Naive thymus-derived CD4-positive, alpha-beta T cell (primary cell): ENCODE results near the gene PXN. TPM values are rescaled to one million over a fixed set of nuclear protein-coding genes. Genes with fewer than 3 reads are reported as not detected.
A peak's percentile ranks its signal among the peaks of the same experiment; 100 is the strongest.
"Not testable (repeated sequence)": the region's sequence is repeated elsewhere in the genome, so short reads cannot be mapped to it uniquely, and the experiment has no call there.

Experiments
- ATAC-seq: fragments of 150-1000 bp; cut with Tn5 transposase; 2 replicates; pipeline ENCODE4 v1.10.0; 2021; ENCODE audit warnings: mild to moderate bottlenecking, moderate library complexity
- CTCF ChIA-PET: fragments of 350-600 bp; sonication (Branson Sonifier 250); formaldehyde crosslinking; loops from one replicate; lab custom pipeline; 2021; ENCODE audit warnings: antibody characterized with exemption; lab: Charles Lee
- POLR2A ChIA-PET: fragments of 350-600 bp; sonication (Branson Sonifier 250); formaldehyde crosslinking; loops from one replicate; lab custom pipeline; 2021; ENCODE audit warnings: antibody characterized with exemption, inconsistent platforms; lab: Charles Lee
- DNase-seq, 9 donors: peaks; one replicate each; pipeline versions ENCODE4 v3.0.0 to v3.0.0-alpha.2; 2020 to 2022; ENCODE audit warnings: mixed read lengths in 1 of 9
- H3K27ac ChIP-seq: one replicate; pipeline ENCODE4 v1.7.0; 2013; ENCODE audit warnings: mild to moderate bottlenecking, low read depth, low read length, moderate library complexity
- H3K27me3 ChIP-seq, 2 donors: one replicate each; pipeline ENCODE4 v1.7.0; 2013; ENCODE audit warnings: low read length in 2 of 2, mild to moderate bottlenecking in 2 of 2, moderate library complexity in 2 of 2; ENCODE audit not compliant: control insufficient read depth in 2 of 2, insufficient read depth in 2 of 2
- H3K36me3 ChIP-seq, 3 experiments: 1 replicate in 2 of 3; 2 replicates in 1 of 3; pipeline ENCODE4 v1.7.0; 2013; ENCODE audit warnings: low read length in 3 of 3, mild to moderate bottlenecking in 3 of 3, moderate library complexity in 1 of 3; ENCODE audit not compliant: insufficient read depth in 3 of 3, control insufficient read depth in 2 of 3
- H3K4me1 ChIP-seq, 2 donors: one replicate each; pipeline ENCODE4 v1.7.0; 2013; ENCODE audit warnings: low read length in 2 of 2, mild to moderate bottlenecking in 2 of 2, moderate library complexity in 1 of 2; ENCODE audit not compliant: control insufficient read depth in 2 of 2, insufficient read depth in 2 of 2
- H3K4me3 ChIP-seq: 2 replicates; pipeline ENCODE4 v1.7.0; 2013; ENCODE audit warnings: mild to moderate bottlenecking, low read length
- H3K9me3 ChIP-seq, 3 experiments: 1 replicate in 2 of 3; 2 replicates in 1 of 3; pipeline ENCODE4 v1.7.0; 2013; ENCODE audit warnings: low read length in 3 of 3; ENCODE audit not compliant: control insufficient read depth in 2 of 3
- H3K27ac Mint-ChIP-seq, 9 donors: one replicate each; pipeline ENCODE4 v1.8.0; 2020 to 2022; ENCODE audit warnings: mixed read lengths in 9 of 9, mild to moderate bottlenecking in 8 of 9, moderate library complexity in 5 of 9, inconsistent platforms in 2 of 9
- H3K27me3 Mint-ChIP-seq, 5 donors: one replicate each; pipeline ENCODE4 v1.8.0; 2021 to 2022; ENCODE audit warnings: mixed read lengths in 5 of 5, mild to moderate bottlenecking in 1 of 5
- H3K36me3 Mint-ChIP-seq, 5 donors: one replicate each; pipeline ENCODE4 v1.8.0; 2020 to 2022; ENCODE audit warnings: mixed read lengths in 5 of 5, mild to moderate bottlenecking in 3 of 5, inconsistent platforms in 1 of 5
- H3K4me1 Mint-ChIP-seq, 7 donors: one replicate each; pipeline ENCODE4 v1.8.0; 2020 to 2022; ENCODE audit warnings: mixed read lengths in 7 of 7, mild to moderate bottlenecking in 3 of 7, inconsistent platforms in 1 of 7
- H3K4me3 Mint-ChIP-seq, 10 donors: one replicate each; pipeline ENCODE4 v1.8.0; 2020 to 2022; ENCODE audit warnings: mild to moderate bottlenecking in 10 of 10, mixed read lengths in 10 of 10, moderate library complexity in 6 of 10, inconsistent platforms in 2 of 10
- H3K9me3 Mint-ChIP-seq, 11 donors: one replicate each; pipeline ENCODE4 v1.8.0; 2020 to 2022; ENCODE audit warnings: mixed read lengths in 11 of 11, mild to moderate bottlenecking in 4 of 11, inconsistent platforms in 1 of 11, moderate library complexity in 1 of 11
- intact Hi-C, 2 donors: fragments of 100-400 bp; cut with micrococcal nuclease; formaldehyde crosslinking; loops; one replicate each; pipeline ENCODE4 v1.15.1; 2023
- polyA plus RNA-seq, 2 donors: library from polyadenylated mRNA; unstranded; fragments of 300-500 nt; fragmentation: Illumina TruSeq; gene quantifications; one replicate each; pipeline ENCODE4 v1.2.3, GENCODE V29; 2021
- total RNA-seq, 6 experiments: library from RNA in 5 of 6; stranded (reverse) in 5 of 6; gene quantifications; 1 replicate in 5 of 6; 2 replicates in 1 of 6; pipeline ENCODE4 v1.2.3 and lab custom pipeline; 2021 to 2026

PXN gene
- total and polyA plus RNA-seq, 7 experiments from 2014 or later = 84.3 to 202 (median 114) TPM

DNA sequence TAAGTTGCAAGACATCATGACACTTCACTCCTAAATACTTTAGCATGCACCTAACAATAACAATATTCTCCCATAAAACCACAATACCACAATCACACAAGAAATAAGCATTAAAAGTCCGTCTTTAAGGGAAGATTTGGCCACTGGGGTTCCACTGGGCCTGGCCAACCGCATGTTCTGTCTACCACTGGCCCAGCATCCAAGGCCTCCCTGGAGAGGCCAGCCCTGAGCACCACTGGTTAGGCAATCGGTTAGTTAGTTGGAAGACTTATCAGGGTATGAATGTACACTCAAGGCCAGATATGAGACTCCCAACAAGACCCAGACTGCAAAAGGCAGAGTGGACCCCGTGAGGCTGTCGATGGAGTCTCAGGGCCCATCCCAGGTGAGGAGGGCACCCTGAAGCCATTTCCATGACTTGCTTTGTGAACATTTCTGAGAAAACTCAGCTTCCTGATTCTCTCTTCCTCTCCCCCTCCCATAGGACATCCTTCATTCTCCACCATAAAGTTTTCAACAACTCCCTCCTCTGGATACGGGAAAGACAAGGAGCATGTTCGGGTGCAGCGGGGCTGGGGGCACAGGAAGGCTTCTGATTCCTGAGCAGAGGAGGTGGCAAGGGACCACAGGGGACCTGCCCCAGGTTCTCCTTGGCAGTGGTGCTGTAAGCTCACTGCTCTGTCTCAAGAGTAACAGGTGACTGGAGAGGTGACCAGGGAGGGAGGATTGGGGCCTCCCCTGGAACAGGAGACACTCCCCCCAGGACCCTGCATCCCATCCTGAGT, 5.9 kb downstream of the PXN start:
- ATAC-seq (no peak), DNase-seq (no peak)
- intact Hi-C loops = no loop called here
- peak overlapping the region; percentile 26 to 97 (median 89) for H3K27ac Mint-ChIP-seq
- H3K27me3 ChIP-seq = no peaks in the 10 kb centered on the region
- H3K27me3 Mint-ChIP-seq = no peaks in the 10 kb centered on the region
- no peaks in the 10 kb centered on the region for H3K9me3 ChIP-seq
- H3K9me3 Mint-ChIP-seq = no peaks in the 10 kb centered on the region
- peaks cover 66 to 92% (median 85%) of the 10 kb centered on the region in 7 donors for H3K4me1 Mint-ChIP-seq
- H3K36me3 ChIP-seq = peaks cover 0 to 12% (median 0%) of the 10 kb centered on the region in 3 experiments
- H3K4me3 ChIP-seq = no peak overlapping the region
- POLR2A ChIA-PET = interaction anchor here (0.7 to 15.4 kb wide), 5 partner anchors 9 to 66 kb away, joined by 3 to 235 read pairs (median 103); no protein-coding TSS in a partner anchor
- H3K36me3 Mint-ChIP-seq = peaks cover 7 to 45% (median 15%) of the 10 kb centered on the region in 5 donors
- H3K4me3 Mint-ChIP-seq = peak overlapping the region; percentile 22 to 95 (median 60)
- H3K4me1 ChIP-seq = peaks cover 74 to 79% of the 10 kb centered on the region in 2 donors
- H3K27ac ChIP-seq = peak overlapping the region; percentile 60
- CTCF ChIA-PET = interaction anchor here (3.2 to 11.2 kb wide), 2 partner anchors 20 to 31 kb away, joined by 19 to 286 read pairs; no protein-coding TSS in a partner anchor

DNA sequence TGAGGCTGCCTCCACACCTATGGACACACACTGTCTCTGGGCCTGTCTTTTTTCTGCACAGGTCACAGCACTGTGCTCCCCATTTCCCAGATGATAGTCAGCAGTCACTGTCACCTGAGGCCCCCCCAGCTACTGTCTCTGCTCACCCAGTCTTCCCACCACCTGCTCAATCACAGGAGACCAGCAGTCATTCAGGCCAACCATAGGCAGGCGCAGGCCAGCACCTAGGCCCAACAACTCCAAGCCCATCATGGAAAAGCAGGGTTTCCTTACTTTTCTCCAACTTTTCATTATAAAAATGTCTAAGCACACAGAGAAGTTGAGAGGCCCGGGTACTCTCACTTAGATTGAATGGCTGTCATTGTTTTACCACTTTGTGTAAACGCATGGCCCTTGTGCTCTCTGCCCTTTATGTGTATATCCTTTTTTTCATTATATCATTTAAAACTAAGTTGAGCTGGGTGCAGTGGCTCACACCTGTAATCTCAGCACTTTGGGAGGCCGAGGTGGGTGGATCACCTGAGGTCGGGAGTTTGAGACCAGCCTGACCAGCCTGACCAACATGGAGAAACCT, 7.1 kb downstream of the PXN start:
- Histone ChIP-seq H3K4me3 (no peak overlapping the region), H3K4me1 (peaks cover 79 to 82% of the 10 kb centered on the region in 2 donors), H3K36me3 (peaks cover 0 to 12% (median 0%) of the 10 kb centered on the region in 3 experiments), H3K9me3 (no peaks in the 10 kb centered on the region), H3K27me3 (no peaks in the 10 kb centered on the region), H3K27ac (peak overlapping the region; percentile 56)
- Mint-ChIP-seq H3K9me3 (no peaks in the 10 kb centered on the region), H3K27me3 (no peaks in the 10 kb centered on the region), H3K27ac (peak overlapping the region; percentile 76 to 97 (median 88)), H3K36me3 (peaks cover 6 to 43% (median 15%) of the 10 kb centered on the region in 5 donors), H3K4me3 (peak overlapping the region; percentile 6 to 68 (median 52)), H3K4me1 (peaks cover 74 to 98% (median 93%) of the 10 kb centered on the region in 7 donors)
- DNase-seq (no peak), ATAC-seq (no peak)
- ChIA-PET CTCF (interaction anchor here (2.2 to 11.2 kb wide), 2 partner anchors 23 to 30 kb away, joined by 7 to 286 read pairs; no protein-coding TSS in a partner anchor), POLR2A (interaction anchor here (0.7 to 15.4 kb wide), 8 partner anchors 7 to 65 kb away, joined by 3 to 235 read pairs (median 39); partner anchors contain the start of genes RNU4-1 and RNU4-2)
- intact Hi-C loops = no loop called here

DNA sequence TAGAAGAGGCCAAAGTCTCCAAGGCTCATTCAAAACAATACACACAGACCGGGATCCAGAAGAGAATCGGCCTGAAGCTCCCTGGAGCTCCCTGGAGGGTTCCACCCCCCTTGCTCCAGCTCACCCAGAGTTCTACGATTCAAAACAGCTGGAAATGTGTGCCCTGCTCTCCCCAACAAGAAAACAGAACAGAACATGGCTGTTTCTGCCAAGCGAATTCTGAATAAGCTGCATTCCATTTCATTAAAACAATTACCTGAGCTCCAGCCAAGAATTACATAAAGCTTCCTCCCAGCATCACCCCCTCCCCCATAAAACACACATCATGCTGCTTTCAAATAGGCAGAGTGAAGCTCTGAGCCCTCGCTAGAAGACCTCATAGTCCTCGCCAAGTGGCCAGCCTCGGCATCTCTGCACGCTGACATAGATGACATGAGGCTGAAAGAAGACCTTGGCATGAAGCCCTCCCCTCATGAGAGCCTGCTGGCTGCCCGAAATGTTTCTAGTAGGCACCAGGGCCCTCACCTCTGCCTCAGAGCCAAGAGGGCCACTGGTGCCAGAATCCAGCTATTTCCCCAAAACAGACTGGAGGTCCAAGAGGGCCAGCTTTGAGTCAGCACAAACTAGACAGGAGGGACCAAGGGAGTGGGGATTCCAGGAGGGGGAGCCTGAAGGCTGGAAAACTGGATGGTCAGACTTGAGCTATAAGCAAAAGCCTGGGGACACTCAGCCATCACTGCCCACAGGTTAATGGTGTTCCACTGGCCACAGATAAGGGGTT, 8.3 kb downstream of the PXN start:
- intact Hi-C loops = no loop called here
- peaks cover 0 to 12% (median 0%) of the 10 kb centered on the region in 3 experiments for H3K36me3 ChIP-seq
- no peaks in the 10 kb centered on the region for H3K9me3 ChIP-seq
- Mint-ChIP-seq H3K36me3 (peaks cover 6 to 41% (median 12%) of the 10 kb centered on the region in 5 donors), H3K4me1 (peaks cover 77 to 98% (median 93%) of the 10 kb centered on the region in 7 donors), H3K4me3 (peak overlapping the region; percentile 23 to 66 (median 46)), H3K27ac (peak overlapping the region; percentile 72 to 97 (median 89)), H3K9me3 (no peaks in the 10 kb centered on the region), H3K27me3 (no peaks in the 10 kb centered on the region)
- no peak overlapping the region for H3K4me3 ChIP-seq
- peak overlapping the region; percentile 56 for H3K27ac ChIP-seq
- no peak for ATAC-seq
- CTCF ChIA-PET = interaction anchor here (0.9 to 11.2 kb wide), 5 partner anchors 8 to 28 kb away, joined by 4 to 286 read pairs (median 5); partner anchors contain the start of gene PXN
- H3K4me1 ChIP-seq = peaks cover 79% of the 10 kb centered on the region in 2 donors
- POLR2A ChIA-PET = interaction anchor here (0.6 to 15.4 kb wide), 10 partner anchors 8 to 58 kb away, joined by 3 to 205 read pairs (median 4); partner anchors contain the start of genes PXN, RNU4-1, RNU4-2 and RPLP0
- H3K27me3 ChIP-seq = no peaks in the 10 kb centered on the region
- DNase-seq = peak in 1 of 9 donors; percentile 41

DNA sequence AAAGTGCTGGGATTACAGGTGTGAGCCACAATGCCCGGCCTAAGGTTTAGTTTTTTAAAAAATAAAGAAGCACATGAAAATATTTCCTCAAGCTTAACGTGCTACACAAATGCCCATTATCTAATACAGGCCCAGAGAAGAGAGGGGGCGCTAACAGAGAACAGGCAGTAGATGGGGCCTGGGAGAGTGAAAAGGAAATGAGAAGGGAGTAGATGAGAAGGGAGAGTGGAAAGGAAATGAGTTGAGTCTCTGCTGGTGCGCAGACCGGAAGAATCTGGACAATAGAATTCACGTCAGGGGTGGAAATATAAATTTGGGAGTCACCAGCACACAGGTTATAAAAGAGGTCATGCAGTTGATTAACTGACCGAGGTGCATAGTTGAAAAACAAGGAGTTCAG, 10.7 kb downstream of the PXN start:
- DNase-seq (peak in 1 of 9 donors; percentile 25), ATAC-seq (no peak)
- H3K27ac Mint-ChIP-seq = peak overlapping the region; percentile 85 to 99 (median 95)
- Histone ChIP-seq H3K36me3 (peaks cover 0 to 9% (median 0%) of the 10 kb centered on the region in 3 experiments), H3K9me3 (no peaks in the 10 kb centered on the region), H3K4me1 (peaks cover 77 to 78% of the 10 kb centered on the region in 2 donors), H3K4me3 (no peak overlapping the region), H3K27ac (peak overlapping the region; percentile 82), H3K27me3 (no peaks in the 10 kb centered on the region)
- ChIA-PET POLR2A (interaction anchor here (1.2 to 15.4 kb wide), 7 partner anchors 8 to 54 kb away, joined by 3 to 235 read pairs (median 62); partner anchors contain the start of genes PXN, RNU4-1, RNU4-2 and RPLP0), CTCF (interaction anchor here (4.2 to 10.8 kb wide), 3 partner anchors 10 to 25 kb away, joined by 48 to 124 read pairs (median 65); partner anchors contain the start of gene PXN)
- intact Hi-C loops = loop anchor here in 1 of 2 donors (5.0 kb wide), 1 partner anchor 268 kb away; the partner anchor contains the start of gene BICDL1
- peak overlapping the region; percentile 44 to 93 (median 70) for H3K4me3 Mint-ChIP-seq
- H3K9me3 Mint-ChIP-seq = peaks cover 0 to 3% (median 0%) of the 10 kb centered on the region in 11 donors
- peaks cover 74 to 95% (median 85%) of the 10 kb centered on the region in 7 donors for H3K4me1 Mint-ChIP-seq
- no peaks in the 10 kb centered on the region for H3K27me3 Mint-ChIP-seq
- peaks cover 6 to 49% (median 12%) of the 10 kb centered on the region in 5 donors for H3K36me3 Mint-ChIP-seq

DNA sequence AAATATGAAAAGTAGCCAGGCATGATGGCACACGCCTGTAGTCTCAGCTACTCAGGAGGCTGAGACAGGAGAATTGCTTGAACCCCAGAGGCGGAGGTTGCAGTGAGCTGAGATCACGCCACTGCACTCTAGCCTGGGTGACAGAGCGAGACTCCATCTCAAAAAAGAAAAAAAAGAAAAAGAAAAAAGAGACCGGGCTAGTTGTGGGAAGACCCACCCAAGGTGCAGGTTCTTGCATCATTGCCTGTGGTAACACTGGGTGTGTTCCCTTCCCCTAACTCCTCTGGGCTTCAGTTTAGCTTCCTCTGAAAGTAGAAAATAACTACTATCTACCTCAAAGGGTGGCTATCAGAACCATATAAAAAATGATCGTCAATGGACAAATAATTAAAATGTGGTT, 12.2 kb downstream of the PXN start:
- peak in 7 of 9 donors; percentile 66 to 85 (median 77) for DNase-seq
- Histone ChIP-seq H3K4me1 (peaks cover 79 to 80% of the 10 kb centered on the region in 2 donors), H3K27ac (peak overlapping the region; percentile 82), H3K4me3 (peak overlapping the region; percentile 59)
- peaks cover 75 to 96% (median 88%) of the 10 kb centered on the region in 7 donors for H3K4me1 Mint-ChIP-seq
- peak; percentile 59 for ATAC-seq
- not testable (repeated sequence) for H3K27me3 Mint-ChIP-seq, H3K9me3 ChIP-seq, H3K36me3 ChIP-seq, H3K9me3 Mint-ChIP-seq, H3K27me3 ChIP-seq
- intact Hi-C loops = loop anchor here in 1 of 2 donors (5.0 kb wide), 1 partner anchor 266 kb away; the partner anchor contains the start of gene BICDL1
- ChIA-PET CTCF (interaction anchor here (1.5 to 10.8 kb wide), 4 partner anchors 11 to 52 kb away, joined by 5 to 124 read pairs (median 56); partner anchors contain the start of genes PXN and RPLP0), POLR2A (interaction anchor here (0.6 to 15.4 kb wide), 9 partner anchors 9 to 252 kb away, joined by 6 to 235 read pairs (median 24); partner anchors contain the start of genes PXN, RNU4-1, RNU4-2 and RPLP0)
- peaks cover 6 to 54% (median 12%) of the 10 kb centered on the region in 5 donors for H3K36me3 Mint-ChIP-seq
- H3K4me3 Mint-ChIP-seq = peak overlapping the region; percentile 72 to 93 (median 80)
- peak overlapping the region; percentile 85 to 99 (median 95) for H3K27ac Mint-ChIP-seq
